Kidney glomerular epithelial cell (primary cell): Measurements from ENCODE around the gene TEX36.
"Not testable (repeated sequence)": the region's sequence is repeated elsewhere in the genome, so short reads cannot be mapped to it uniquely, and the experiment has no call there.

ENCODE experiments used
- DNase-seq: peaks from one replicate; lab custom pipeline; 2025; lab: John Stamatoyannopoulos, UW

The TEX36 gene

GRCh38 chr10:125692196-125692595, 9.2 kb upstream of the TEX36 start:
- DNase-seq = no peak

GRCh38 chr10:125691160-125691981, 8.4 kb upstream of the TEX36 start:
- DNase-seq = peak; percentile 49

- DNase-seq = no peak
Measured at GRCh38 chr10:125689955-125690569, 7.1 kb upstream of the TEX36 start.

- no peak for DNase-seq
Measured at GRCh38 chr10:125687507-125688185, 4.7 kb upstream of the TEX36 start.

GRCh38 chr10:125684581-125684980, 1.6 kb upstream of the TEX36 start:
- DNase-seq = no peak

GRCh38 chr10:125683821-125684220, 858 bp upstream of the TEX36 start:
- DNase-seq = no peak

- no peak for DNase-seq
Measured at GRCh38 chr10:125679436-125679835, 3.5 kb downstream of the TEX36 start.

- no peak for DNase-seq
Measured at GRCh38 chr10:125672884-125673283, 10.1 kb downstream of the TEX36 start.

GRCh38 chr10:125662584-125662983, 20.4 kb downstream of the TEX36 start:
- peak; percentile 0 for DNase-seq

- DNase-seq = no peak
Measured at GRCh38 chr10:125661941-125662515, 20.9 kb downstream of the TEX36 start.

GRCh38 chr10:125661431-125661940, 21.5 kb downstream of the TEX36 start:
- no peak for DNase-seq

- DNase-seq = no peak
Measured at GRCh38 chr10:125659071-125659470, 23.9 kb downstream of the TEX36 start.

GRCh38 chr10:125656523-125656922, 26.4 kb downstream of the TEX36 start:
- DNase-seq = no peak

GRCh38 chr10:125653113-125653512, 29.9 kb downstream of the TEX36 start:
- not testable (repeated sequence) for DNase-seq

GRCh38 chr10:125646311-125646710, 36.7 kb downstream of the TEX36 start:
- no peak for DNase-seq

- no peak for DNase-seq
Measured at GRCh38 chr10:125641398-125641797, 41.6 kb downstream of the TEX36 start.

GRCh38 chr10:125640653-125641052, 42.3 kb downstream of the TEX36 start:
- DNase-seq = no peak

GRCh38 chr10:125639846-125640245, 43.1 kb downstream of the TEX36 start:
- no peak for DNase-seq

GRCh38 chr10:125638555-125638954, 44.4 kb downstream of the TEX36 start:
- DNase-seq = no peak

GRCh38 chr10:125637496-125637895, 45.5 kb downstream of the TEX36 start:
- no peak for DNase-seq

- no peak for DNase-seq
Measured at GRCh38 chr10:125634606-125635005, 48.4 kb downstream of the TEX36 start.

- DNase-seq = no peak
Measured at GRCh38 chr10:125633517-125633999, 49.4 kb downstream of the TEX36 start.
